H9 (cell line): ENCODE measurements around the gene HEXD. TPM values are rescaled to one million over a fixed set of nuclear protein-coding genes. Genes with fewer than 3 reads are reported as not detected.

Source experiments
- DNase-seq: peaks from one replicate; pipeline ENCODE4 v3.0.0-alpha.2; 2017
- H2AFZ ChIP-seq: one replicate; pipeline ENCODE4 v1.6.1; 2013; ENCODE audit warnings: mild to moderate bottlenecking, low read length, control low read depth, moderate library complexity
- H2AK5ac ChIP-seq: 2 replicates; pipeline ENCODE4 v1.6.1; 2013; ENCODE audit warnings: low read length, control low read depth, mixed read lengths; ENCODE audit not compliant: insufficient read length
- H2BK120ac ChIP-seq: one replicate; pipeline ENCODE4 v1.6.1; 2013; ENCODE audit warnings: low read depth, mild to moderate bottlenecking, low read length, control low read depth, inconsistent platforms; ENCODE audit not compliant: poor library complexity, severe bottlenecking
- H2BK12ac ChIP-seq: 2 replicates; pipeline ENCODE4 v1.6.1; 2013; ENCODE audit warnings: low read length, control low read depth, mixed read lengths, low read depth; ENCODE audit not compliant: insufficient read length
- H2BK15ac ChIP-seq: 2 replicates; pipeline ENCODE4 v1.6.1; 2013; ENCODE audit warnings: low read depth, low read length, control low read depth
- H2BK20ac ChIP-seq: one replicate; pipeline ENCODE4 v1.6.1; 2013; ENCODE audit warnings: low read depth, mild to moderate bottlenecking, low read length, control low read depth, inconsistent platforms; ENCODE audit not compliant: poor library complexity, severe bottlenecking
- H2BK5ac ChIP-seq: 2 replicates; pipeline ENCODE4 v1.6.1; 2013; ENCODE audit warnings: low read length, control low read depth, mixed read lengths; ENCODE audit not compliant: insufficient read length
- H3K14ac ChIP-seq: 2 replicates; pipeline ENCODE4 v1.6.1; 2013; ENCODE audit warnings: low read length, control low read depth; ENCODE audit not compliant: insufficient read depth
- H3K18ac ChIP-seq: 2 replicates; pipeline ENCODE4 v1.6.1; 2013; ENCODE audit warnings: low read depth, mild to moderate bottlenecking, mixed read lengths, low read length, control low read depth; ENCODE audit not compliant: insufficient read length
- H3K23ac ChIP-seq: 2 replicates; pipeline ENCODE4 v1.6.1; 2013; ENCODE audit warnings: low read length, control low read depth, mixed read lengths, low read depth; ENCODE audit not compliant: insufficient read length
- H3K23me2 ChIP-seq: 2 replicates; pipeline ENCODE4 v1.6.1; 2013; ENCODE audit warnings: low read depth, mild to moderate bottlenecking, mixed read lengths, low read length, control low read depth; ENCODE audit not compliant: insufficient read length, poor library complexity, severe bottlenecking
- H3K27ac ChIP-seq: 2 replicates; pipeline ENCODE4 v1.5.1; 2013; ENCODE audit warnings: low read length, control low read depth, mixed read lengths, low read depth; ENCODE audit not compliant: insufficient read length
- H3K27me3 ChIP-seq: 2 replicates; pipeline ENCODE4 v1.6.1; 2013; ENCODE audit warnings: low read length, control low read depth, inconsistent platforms; ENCODE audit not compliant: insufficient read depth
- H3K4ac ChIP-seq: 2 replicates; pipeline ENCODE4 v1.6.1; 2013; ENCODE audit warnings: low read depth, mild to moderate bottlenecking, control low read depth, inconsistent platforms, low read length, moderate library complexity
- H3K4me1 ChIP-seq: 2 replicates; pipeline ENCODE4 v1.6.1; 2013; ENCODE audit warnings: low read length, control low read depth, inconsistent platforms; ENCODE audit not compliant: insufficient read depth
- H3K4me2 ChIP-seq: 2 replicates; pipeline ENCODE4 v1.6.1; 2013; ENCODE audit warnings: low read length, control low read depth, mixed read lengths; ENCODE audit not compliant: insufficient read length, insufficient read depth
- H3K56ac ChIP-seq: 2 replicates; pipeline ENCODE4 v1.6.1; 2013; ENCODE audit warnings: low read depth, mild to moderate bottlenecking, mixed read lengths, low read length, control low read depth; ENCODE audit not compliant: insufficient read length
- H3K79me1 ChIP-seq: 2 replicates; pipeline ENCODE4 v1.6.1; 2013; ENCODE audit warnings: low read depth, mild to moderate bottlenecking, moderate library complexity, low read length, control low read depth, inconsistent platforms; ENCODE audit not compliant: insufficient read depth, poor library complexity, severe bottlenecking
- H3K79me2 ChIP-seq: 2 replicates; pipeline ENCODE4 v1.6.1; 2013; ENCODE audit warnings: low read length, control low read depth, inconsistent platforms; ENCODE audit not compliant: insufficient read depth
- H3K9ac ChIP-seq: 2 replicates; pipeline ENCODE4 v1.6.1; 2013; ENCODE audit warnings: low read length, control low read depth, mixed read lengths; ENCODE audit not compliant: insufficient read length; ENCODE audit errors: extremely low read depth
- H3K9me3 ChIP-seq: one replicate; pipeline ENCODE4 v1.6.1; 2013; ENCODE audit warnings: low read depth, low read length, inconsistent platforms; ENCODE audit not compliant: control insufficient read depth
- H3T11ph ChIP-seq: one replicate; pipeline ENCODE4 v1.6.1; 2013; ENCODE audit warnings: mild to moderate bottlenecking, low read length, control low read depth, inconsistent platforms
- H4K20me1 ChIP-seq: one replicate; pipeline ENCODE4 v1.6.1; 2013; ENCODE audit not compliant: control insufficient read depth, insufficient read length, insufficient read depth
- H4K5ac ChIP-seq: 2 replicates; pipeline ENCODE4 v1.6.1; 2013; ENCODE audit warnings: low read depth, mild to moderate bottlenecking, mixed read lengths, low read length, control low read depth; ENCODE audit not compliant: insufficient read length
- H4K8ac ChIP-seq: replicated peaks from 2 replicates; pipeline ENCODE4 v1.6.1; 2013; ENCODE audit warnings: low read length, control low read depth, mixed read lengths, low read depth; ENCODE audit not compliant: insufficient read length
- H4K91ac ChIP-seq: 2 replicates; pipeline ENCODE4 v1.6.1; 2013; ENCODE audit warnings: low read depth, mild to moderate bottlenecking, moderate library complexity, mixed read lengths, low read length, control low read depth; ENCODE audit not compliant: insufficient read length
- H3K27ac Mint-ChIP-seq, 3 experiments: 2 replicates in 2 of 3; 3 replicates in 1 of 3; pipeline ENCODE4 v1.8.0; 2020 to 2021; ENCODE audit warnings: mixed read lengths in 3 of 3, mild to moderate bottlenecking in 1 of 3, moderate library complexity in 1 of 3
- H3K27me3 Mint-ChIP-seq: 2 replicates; pipeline ENCODE4 v1.8.0; 2021; ENCODE audit warnings: low read depth, mild to moderate bottlenecking, moderate library complexity, mixed read lengths
- H3K36me3 Mint-ChIP-seq, 3 experiments: 2 replicates in 2 of 3; 3 replicates in 1 of 3; pipeline ENCODE4 v1.8.0; 2020 to 2021; ENCODE audit warnings: low read depth in 3 of 3, mixed read lengths in 3 of 3; ENCODE audit not compliant: insufficient read depth in 1 of 3
- H3K4me1 Mint-ChIP-seq, 2 experiments: 2 replicates each; pipeline ENCODE4 v1.8.0; 2020; ENCODE audit warnings: mixed read lengths in 2 of 2
- H3K4me3 Mint-ChIP-seq, 2 experiments: 2 replicates in 1 of 2; 3 replicates in 1 of 2; pipeline ENCODE4 v1.8.0; 2020 to 2021; ENCODE audit warnings: mild to moderate bottlenecking in 2 of 2, mixed read lengths in 2 of 2, moderate library complexity in 1 of 2
- H3K9me3 Mint-ChIP-seq, 2 experiments: 2 replicates in 1 of 2; 3 replicates in 1 of 2; pipeline ENCODE4 v1.8.0; 2020; ENCODE audit warnings: mild to moderate bottlenecking in 2 of 2, mixed read lengths in 2 of 2, moderate library complexity in 1 of 2
- CTCF ChIP-seq: fragments of 200-600 bp; sonication (generic); conservative IDR thresholded peaks from 3 replicates; pipeline ENCODE4 v1.8.0; 2021; ENCODE audit warnings: antibody characterized with exemption, mild to moderate bottlenecking
- WGBS: extraction: QIAGEN DNeasy Blood & Tissue Kit; methylation state at CpG from one replicate; pipeline ENCODE4 v1.1.7; 2013; ENCODE audit warnings: missing lambda C conversion rate, low lambda C conversion rate, mixed read lengths; ENCODE audit not compliant: insufficient read length; ENCODE audit errors: extremely low coverage; 5-methylcytosine and 5-hydroxymethylcytosine counted together
- total RNA-seq: library from RNA; stranded (reverse); gene quantifications from 2 replicates; pipeline ENCODE4 v1.2.1, GENCODE V29; 2021

Gene HEXD
- total RNA-seq, 1 experiment from 2014 or later, result 23.2 TPM

GRCh38 chr17:82412535-82413520 is 5.3 kb upstream of the HEXD start:
- Histone ChIP-seq H3K56ac (no peak overlapping the region), H2BK20ac (no peak overlapping the region), H3K9me3 (no peaks in the 10 kb centered on the region), H4K20me1 (no peaks in the 10 kb centered on the region), H3K23me2 (peaks cover 1% of the 10 kb centered on the region), H3K14ac (no peak overlapping the region; the same call in 1 of the 2 replicates), H2BK12ac (no peak overlapping the region), H3K18ac (no peak overlapping the region), H3K79me2 (no peaks in the 10 kb centered on the region), H3K79me1 (no peaks in the 10 kb centered on the region), H3K23ac (no peak overlapping the region), H3K27me3 (no peaks in the 10 kb centered on the region), H3K4ac (no peak overlapping the region), H3K4me1 (no peaks in the 10 kb centered on the region), H2AFZ (no peak overlapping the region), H2BK15ac (no peak overlapping the region), H3K4me2 (no peak overlapping the region), H2BK120ac (no peak overlapping the region), H2BK5ac (no peak overlapping the region), H4K91ac (no peak overlapping the region), H2AK5ac (no peak overlapping the region), H3K9ac (no peak overlapping the region), H4K8ac (no peak overlapping the region), H4K5ac (no peak overlapping the region), H3K27ac (no peak overlapping the region), H3T11ph (no peak overlapping the region)
- H3K4me1 Mint-ChIP-seq, result peaks cover 13 to 16% of the 10 kb centered on the region in 2 experiments
- peaks cover 3 to 8% (median 4%) of the 10 kb centered on the region in 3 experiments; a peak in 5 of 7 replicates for H3K36me3 Mint-ChIP-seq
- no peak overlapping the region; a peak in 1 of 7 replicates for H3K27ac Mint-ChIP-seq
- no peaks in the 10 kb centered on the region for H3K9me3 Mint-ChIP-seq
- WGBS, result no CpG with 5 or more reads among the region's 29 CpGs
- H3K27me3 Mint-ChIP-seq, result peaks cover 3% of the 10 kb centered on the region
- H3K4me3 Mint-ChIP-seq, result no peak overlapping the region; a peak in 1 of 5 replicates
- DNase-seq, result no peak
- no peak for TF ChIP-seq CTCF
